ENCODE measurements around the gene GDI1.

- TF ChIP-seq POLR2A (IDR thresholded peaks at IDR 0.05; ENCODE audit: extremely low read depth, insufficient read length) (no peak), CTCF (IDR thresholded peaks at IDR 0.05; ENCODE audit: low read depth, low read length) (no peak)
These were observed 24.5 kb upstream of the GDI1 start for GRCh38 chrX:154412468-154412867.

Measured in NB4 (cell line).